K562 (cell line): ENCODE data around the gene SERTAD4. TPM values are rescaled to one million over a fixed set of nuclear protein-coding genes. Genes with fewer than 3 reads are reported as not detected.

Source experiments
- ATAC-seq: fragments of 200-7000 bp; cut with Tn5 transposase; 3 replicates; pipeline ENCODE4 v1.9.1; 2020; ENCODE audit warnings: moderate library complexity
- BruUV-seq: library from RNA; stranded (reverse); fragments of 400-500 nt; replicated peaks from 2 replicates; lab custom pipeline; 2021; lab: Mats Ljungman, UMichigan
- CTCF ChIA-PET: fragments of 300-600 bp; formaldehyde crosslinking; extraction: SDS; loops from one replicate; lab custom pipeline; 2021; ENCODE audit warnings: low intra/inter-chr PET ratio; lab: Yijun Ruan, JAX
- POLR2A ChIA-PET: fragments of 300-600, 350-650 bp; sonication (Branson Sonifier 250); formaldehyde crosslinking; extraction: SDS; loops from one replicate; lab custom pipeline; 2021; ENCODE audit warnings: antibody characterized with exemption, inconsistent platforms; lab: Yijun Ruan, JAX
- DNase-seq, 4 experiments: peaks; one replicate each; pipeline versions ENCODE4 v3.0.0 to v3.0.0-alpha.2; 2011 to 2018; ENCODE audit warnings: low spot score in 3 of 4, mixed read lengths in 3 of 4; ENCODE audit errors: extremely low read depth in 1 of 4
- FAIRE-seq: peaks from 2 replicates; lab custom pipeline; 2011; peaks lifted over from hg19 to GRCh38; lab: Jason Lieb, UNC
- H2AFZ ChIP-seq: 2 replicates; pipeline ENCODE4 v1.6.0; 2011; ENCODE audit warnings: low read depth, low read length, control low read depth, inconsistent platforms
- H3K27ac ChIP-seq: fragments of 200-600 bp; 3 replicates; pipeline ENCODE4 v1.8.0; 2011; ENCODE audit warnings: low read depth, mild to moderate bottlenecking, control low read depth, inconsistent platforms, low read length, moderate library complexity, mixed read lengths; ENCODE audit errors: extremely low read depth
- H3K27me3 ChIP-seq, 2 experiments: fragments of 300-600 bp in 1 of 2; 2 replicates in 1 of 2; 3 replicates in 1 of 2; pipeline versions ENCODE4 v1.6.0 to v1.8.0; 2011; ENCODE audit warnings: inconsistent platforms in 2 of 2, low read length in 2 of 2, mild to moderate bottlenecking in 1 of 2, mixed read lengths in 1 of 2, moderate library complexity in 1 of 2; ENCODE audit not compliant: control insufficient read depth in 2 of 2, insufficient read depth in 2 of 2
- H3K36me3 ChIP-seq: fragments of 300-600 bp; 3 replicates; pipeline ENCODE4 v1.8.0; 2011; ENCODE audit warnings: mild to moderate bottlenecking, low read length, inconsistent platforms; ENCODE audit not compliant: control insufficient read depth, insufficient read depth
- H3K4me1 ChIP-seq, 2 experiments: fragments of 200-600 bp in 1 of 2; replicated peaks in 1 of 2; 2 replicates in 1 of 2; 3 replicates in 1 of 2; pipeline versions ENCODE4 v1.5.1 to v1.8.0; 2011; ENCODE audit warnings: inconsistent platforms in 2 of 2, low read length in 2 of 2, mild to moderate bottlenecking in 1 of 2, mixed read lengths in 1 of 2, moderate library complexity in 1 of 2; ENCODE audit not compliant: control insufficient read depth in 2 of 2, insufficient read depth in 2 of 2
- H3K4me2 ChIP-seq: 2 replicates; pipeline ENCODE4 v1.6.1; 2011; ENCODE audit warnings: low read length, control low read depth, inconsistent platforms, mixed read lengths; ENCODE audit not compliant: insufficient read depth
- H3K4me3 ChIP-seq: fragments of 200-600 bp; sonication (generic), shearing (Covaris generic); 2 replicates; pipeline ENCODE4 v1.5.1; 2016; ENCODE audit warnings: control low read depth, inconsistent platforms
- H3K79me2 ChIP-seq: fragments of 200-600 bp; 3 replicates; pipeline ENCODE4 v1.8.0; 2011; ENCODE audit warnings: low read length, inconsistent platforms; ENCODE audit not compliant: control insufficient read depth, insufficient read depth
- H3K9ac ChIP-seq, 2 experiments: 2 replicates each; pipeline versions ENCODE4 v1.6.0 to v1.6.1; 2011; ENCODE audit warnings: low read depth in 2 of 2, low read length in 2 of 2, control low read depth in 1 of 2, inconsistent platforms in 1 of 2, mild to moderate bottlenecking in 1 of 2, mixed read lengths in 1 of 2; ENCODE audit not compliant: insufficient read depth in 1 of 2
- H3K9me1 ChIP-seq: one replicate; pipeline ENCODE4 v1.6.0; 2011; ENCODE audit warnings: inconsistent platforms, mild to moderate bottlenecking, low read length, moderate library complexity; ENCODE audit not compliant: control insufficient read depth, insufficient read depth
- H3K9me3 ChIP-seq: replicated peaks from 2 replicates; pipeline ENCODE4 v1.5.1; 2011; ENCODE audit warnings: low read depth, low read length, inconsistent platforms; ENCODE audit not compliant: control insufficient read depth, insufficient read depth
- H4K20me1 ChIP-seq: replicated peaks from 2 replicates; pipeline ENCODE4 v1.6.1; 2011; ENCODE audit warnings: low read length, inconsistent platforms, mixed read lengths; ENCODE audit not compliant: control insufficient read depth, insufficient read depth
- CREM ChIP-seq: IDR thresholded peaks from 2 replicates; pipeline ENCODE4 v1.6.1; 2014; ENCODE audit warnings: antibody characterized with exemption, low read depth
- DEAF1 ChIP-seq: fragments of 450-650 bp; formaldehyde crosslinking; IDR thresholded peaks from 2 replicates; pipeline ENCODE4 v1.4.0; 2020; ENCODE audit warnings: mild to moderate bottlenecking, moderate library complexity
- E2F3 ChIP-seq: fragments of 250-450 bp; sonication (Bioruptor Pico); IDR thresholded peaks from 2 replicates; pipeline ENCODE4 v1.4.0; 2020; ENCODE audit warnings: mild to moderate bottlenecking
- JUND ChIP-seq, 2 experiments: IDR thresholded peaks; 2 replicates in 1 of 2; 3 replicates in 1 of 2; pipeline ENCODE4 v1.6.1; 2011; ENCODE audit warnings: borderline replicate concordance in 2 of 2, low read depth in 2 of 2, low read length in 2 of 2, improper control_type of control experiment in 1 of 2, missing biosample characterization in 1 of 2, missing genetic modification characterization in 1 of 2, missing genetic modification reagents in 1 of 2
- MEIS2 ChIP-seq: fragments of 450-650 bp; IDR thresholded peaks from 2 replicates; pipeline ENCODE4 v1.6.1; 2014; ENCODE audit warnings: mild to moderate bottlenecking; ENCODE audit not compliant: partially characterized antibody
- NFATC3 ChIP-seq: fragments of 450-650 bp; IDR thresholded peaks from 2 replicates; pipeline ENCODE4 v1.6.1; 2017; ENCODE audit warnings: mild to moderate bottlenecking
- NRF1 ChIP-seq, 2 experiments: fragments of 450-650 bp; IDR thresholded peaks in 1 of 2; conservative IDR thresholded peaks in 1 of 2; 2 replicates each; pipeline ENCODE4 v1.6.1; 2014; ENCODE audit warnings: mild to moderate bottlenecking in 2 of 2
- POLR2A ChIP-seq: fragments of 450-650 bp; conservative IDR thresholded peaks from 2 replicates; pipeline ENCODE4 v1.6.1; 2016
- POLR2AphosphoS2 ChIP-seq: IDR thresholded peaks from 2 replicates; pipeline ENCODE4 v1.6.1; 2012; ENCODE audit warnings: low read length, improper control_type of control experiment
- U2AF1 ChIP-seq: fragments of 200-400 bp; formaldehyde crosslinking; optimal IDR thresholded peaks from 2 replicates; pipeline ENCODE3; 2017; ENCODE audit warnings: mild to moderate bottlenecking, low read depth, low read length, moderate library complexity
- ZBTB9 ChIP-seq: fragments of 450-650 bp; formaldehyde crosslinking; IDR thresholded peaks from 2 replicates; pipeline ENCODE4 v1.4.0; 2020; ENCODE audit warnings: mild to moderate bottlenecking, moderate library complexity
- ZFP91 ChIP-seq: sonication (generic); formaldehyde crosslinking; IDR thresholded peaks from 2 replicates; pipeline ENCODE4 v1.8.0; 2022; ENCODE audit warnings: mild to moderate bottlenecking, missing genetic modification reagents
- ZNF274 ChIP-seq: IDR thresholded peaks from 2 replicates; pipeline ENCODE4 v1.6.1; 2011; ENCODE audit warnings: low read depth, mild to moderate bottlenecking, low read length, moderate library complexity, borderline replicate concordance
- ZNF551 ChIP-seq: fragments of 250-450 bp; sonication (Bioruptor Pico); IDR thresholded peaks from 2 replicates; pipeline ENCODE4 v1.5.0; 2021; ENCODE audit warnings: mild to moderate bottlenecking, moderate library complexity
- WGBS: fragments of 100-300 bp; shearing (Covaris generic); methylation state at CpG from one replicate; pipeline ENCODE4 v1.1.6; 2016; ENCODE audit warnings: low coverage, mixed read lengths; ENCODE audit not compliant: insufficient coverage; ENCODE audit errors: missing lambda C conversion rate; 5-methylcytosine and 5-hydroxymethylcytosine counted together
- in situ Hi-C: fragments of 300-500 bp; cut with MboI; formaldehyde crosslinking; loops from 4 replicates; pipeline ENCODE4 v1.15.0; 2018; ENCODE audit warnings: inconsistent platforms, mixed read lengths
- intact Hi-C: fragments of 100-400 bp; cut with micrococcal nuclease; formaldehyde crosslinking; loops from 2 replicates; pipeline ENCODE4 v1.14.2; 2022
- polyA plus RNA-seq, 8 experiments: library from polyadenylated mRNA; depleted of rRNA in 4 of 8; stranded (reverse) in 5 of 8; unstranded in 3 of 8; fragments of >200 nt; fragmentation: Nextera tagmentation in 2 of 8; fragmentation: Illumina TruSeq in 1 of 8; extraction: Ambion mirVana in 2 of 8; extraction: Trizol in 1 of 8; gene quantifications; 2 replicates each; pipeline versions ENCODE4 v1.2.1 to v1.2.3, GENCODE V29; 2011 to 2014; ENCODE audit warnings: inconsistent platforms in 1 of 8, missing spikeins in 1 of 8
- total RNA-seq, 7 experiments: library from RNA; depleted of rRNA in 6 of 7; stranded (reverse); fragments of >200 nt in 6 of 7; fragmentation: Illumina TruSeq in 2 of 7; extraction: Trizol in 2 of 7; gene quantifications; 2 replicates each; pipeline versions ENCODE4 v1.2.1 to v1.2.3, GENCODE V29; 2011 to 2021; ENCODE audit warnings: low replicate concordance in 1 of 7
- TF ChIP-seq, protein P1 (sequence below): fragments of 450-650 bp; IDR thresholded peaks from 2 replicates; pipeline ENCODE4 v1.6.1; 2016
- TF ChIP-seq, protein P2 (sequence below): sonication (generic); formaldehyde crosslinking; IDR thresholded peaks from 2 replicates; pipeline ENCODE4 v1.8.1; 2023; ENCODE audit warnings: mild to moderate bottlenecking, missing genetic modification reagents, moderate library complexity

SERTAD4 gene
- total and polyA plus RNA-seq, 9 of the 15 experiments (the other 6 are each of a cell fraction or from before 2014, with no cell fraction given), result not detected

DNA sequence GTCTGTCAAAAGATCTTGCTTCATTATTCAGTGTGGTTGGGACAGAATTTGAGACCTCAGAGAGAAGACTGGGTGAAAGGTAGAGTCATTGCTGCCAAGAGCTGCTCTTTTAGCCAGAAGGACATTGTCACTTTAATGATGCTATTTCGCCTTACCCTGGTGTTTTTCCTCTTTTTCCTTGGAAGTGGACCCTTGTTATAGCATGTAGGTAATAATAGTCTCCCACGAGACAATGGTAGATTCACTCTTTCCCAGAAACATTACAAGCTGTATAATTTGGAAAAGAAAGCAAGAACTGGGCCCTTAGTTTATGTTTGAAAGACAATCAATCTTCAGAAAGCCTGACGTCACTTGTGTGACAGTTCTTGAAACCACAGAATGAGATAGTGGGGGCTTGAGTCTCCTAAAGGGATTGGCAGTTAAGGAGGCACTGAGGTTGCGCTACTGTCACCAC is 3.8 kb downstream of the SERTAD4 start:
- CTCF ChIA-PET, result no interaction called here
- no TSS peak for BruUV-seq
- peaks cover 0 to 22% of the 10 kb centered on the region in 2 experiments; a peak in 4 of 5 replicates for H3K4me1 ChIP-seq
- H3K9me1 ChIP-seq, result no peaks in the 10 kb centered on the region
- ATAC-seq (peak; percentile 73), DNase-seq (peak in 1 of 4 experiments; percentile 20), FAIRE-seq (no peak)
- in situ Hi-C loops, result no loop called here
- H4K20me1 ChIP-seq, result no peaks in the 10 kb centered on the region
- WGBS, result 0% methylated on average over 4 of the region's 4 CpGs
- H3K36me3 ChIP-seq, result no peaks in the 10 kb centered on the region
- H3K27ac ChIP-seq, result no peak overlapping the region
- intact Hi-C loops, result no loop called here
- peaks cover 15 to 18% of the 10 kb centered on the region in 2 experiments for H3K27me3 ChIP-seq
- H3K79me2 ChIP-seq, result no peaks in the 10 kb centered on the region
- no peak overlapping the region for H3K9ac ChIP-seq
- no peak overlapping the region for H3K4me3 ChIP-seq
- no peak overlapping the region for H3K4me2 ChIP-seq
- no peaks in the 10 kb centered on the region for H3K9me3 ChIP-seq
- no peak overlapping the region for H2AFZ ChIP-seq
- POLR2A ChIA-PET, result interaction anchor here (0.8 kb wide), 1 partner anchor 10 kb away, joined by 4 read pairs; no protein-coding TSS in a partner anchor
- TF ChIP-seq MEIS2, result peak; percentile 95
- no peak for TF ChIP-seq NFATC3
- no peak for TF ChIP-seq ZNF274
- TF ChIP-seq CREM, result peak; percentile 72
- TF ChIP-seq POLR2A, result no peak
- TF ChIP-seq, protein P1, sequence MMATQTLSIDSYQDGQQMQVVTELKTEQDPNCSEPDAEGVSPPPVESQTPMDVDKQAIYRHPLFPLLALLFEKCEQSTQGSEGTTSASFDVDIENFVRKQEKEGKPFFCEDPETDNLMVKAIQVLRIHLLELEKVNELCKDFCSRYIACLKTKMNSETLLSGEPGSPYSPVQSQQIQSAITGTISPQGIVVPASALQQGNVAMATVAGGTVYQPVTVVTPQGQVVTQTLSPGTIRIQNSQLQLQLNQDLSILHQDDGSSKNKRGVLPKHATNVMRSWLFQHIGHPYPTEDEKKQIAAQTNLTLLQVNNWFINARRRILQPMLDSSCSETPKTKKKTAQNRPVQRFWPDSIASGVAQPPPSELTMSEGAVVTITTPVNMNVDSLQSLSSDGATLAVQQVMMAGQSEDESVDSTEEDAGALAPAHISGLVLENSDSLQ, result peak; percentile 89
- no peak for TF ChIP-seq POLR2AphosphoS2
- TF ChIP-seq JUND (IDR thresholded peaks at IDR 0.05; ENCODE audit: borderline replicate concordance, low read depth, low read length), result peak; percentile 55; the same call in 1 of the 2 replicates
- TF ChIP-seq JUND (tag; IDR thresholded peaks at IDR 0.05; ENCODE audit: borderline replicate concordance, low read depth, low read length), result peak; percentile 78; the same call in 2 of the 3 replicates
- TF ChIP-seq NRF1 (conservative IDR thresholded peaks at IDR 0.05 in 1 of 2, IDR thresholded peaks at IDR 0.05 in 1 of 2), result 0 out of 4 replicates have a peak, but pooled peaks of 1 of the 2 experiments have one; percentile 21
- TF ChIP-seq ZFP91 (CRISPR knock-in tag), result no peak
- no peak for TF ChIP-seq E2F3
- no peak for TF ChIP-seq DEAF1 (CRISPR knock-in tag)
- TF ChIP-seq ZNF551, result no peak
- no peak for TF ChIP-seq ZBTB9 (CRISPR knock-in tag)
- no peak for TF ChIP-seq U2AF1
- TF ChIP-seq, protein P2, sequence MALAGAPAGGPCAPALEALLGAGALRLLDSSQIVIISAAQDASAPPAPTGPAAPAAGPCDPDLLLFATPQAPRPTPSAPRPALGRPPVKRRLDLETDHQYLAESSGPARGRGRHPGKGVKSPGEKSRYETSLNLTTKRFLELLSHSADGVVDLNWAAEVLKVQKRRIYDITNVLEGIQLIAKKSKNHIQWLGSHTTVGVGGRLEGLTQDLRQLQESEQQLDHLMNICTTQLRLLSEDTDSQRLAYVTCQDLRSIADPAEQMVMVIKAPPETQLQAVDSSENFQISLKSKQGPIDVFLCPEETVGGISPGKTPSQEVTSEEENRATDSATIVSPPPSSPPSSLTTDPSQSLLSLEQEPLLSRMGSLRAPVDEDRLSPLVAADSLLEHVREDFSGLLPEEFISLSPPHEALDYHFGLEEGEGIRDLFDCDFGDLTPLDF (CRISPR knock-in tag), result no peak
